PC-3 (cell line): ENCODE results near the gene SYK. TPM values are rescaled to one million over a fixed set of nuclear protein-coding genes. Genes with fewer than 3 reads are reported as not detected.

Experiments
- ATAC-seq: fragments of 200-7000 bp; cut with Tn5 transposase; 2 replicates; pipeline ENCODE4 v1.9.1; 2020; ENCODE audit warnings: mild to moderate bottlenecking, moderate library complexity
- BruUV-seq: library from RNA; stranded (reverse); fragments of 400-500 nt; replicated peaks from 2 replicates; lab custom pipeline; 2021; lab: Mats Ljungman, UMichigan
- CTCF ChIA-PET: fragments of 300-600 bp; sonication (Branson Sonifier 250); formaldehyde crosslinking; loops from one replicate; lab custom pipeline; 2022; ENCODE audit warnings: antibody characterized with exemption; lab: Charles Lee
- POLR2A ChIA-PET: fragments of 300-600 bp; sonication (Branson Sonifier 250); formaldehyde crosslinking; loops from one replicate; lab custom pipeline; 2022; ENCODE audit warnings: antibody characterized with exemption; ENCODE audit not compliant: unreplicated experiment; lab: Charles Lee
- DNase-seq: peaks from one replicate; pipeline ENCODE4 v3.0.0-alpha.2; 2015
- H2AFZ ChIP-seq: fragments of 300-600 bp; sonication (generic); 2 replicates; pipeline ENCODE4 v1.6.0; 2016; ENCODE audit warnings: antibody characterized with exemption, low read length
- H3F3A ChIP-seq: fragments of 300-600 bp; sonication (generic); one replicate; pipeline ENCODE4 v1.6.0; 2017; ENCODE audit warnings: antibody characterized with exemption, low read length, control low read depth, mild to moderate bottlenecking; ENCODE audit not compliant: unreplicated experiment
- H3K27ac ChIP-seq: fragments of 300-600 bp; sonication (generic); 2 replicates; pipeline ENCODE4 v1.5.1; 2016; ENCODE audit warnings: mild to moderate bottlenecking, low read length
- H3K27me3 ChIP-seq: fragments of 300-600 bp; sonication (generic); 2 replicates; pipeline ENCODE4 v1.6.1; 2016; ENCODE audit warnings: low read length, mixed read lengths
- H3K36me3 ChIP-seq: fragments of 300-600 bp; sonication (generic); 2 replicates; pipeline ENCODE4 v1.6.1; 2016; ENCODE audit warnings: low read depth, mixed run types, low read length, mixed read lengths
- H3K4me1 ChIP-seq: fragments of 300-600 bp; sonication (generic); 2 replicates; pipeline ENCODE4 v1.5.1; 2016; ENCODE audit warnings: low read length; ENCODE audit not compliant: insufficient read depth
- H3K4me2 ChIP-seq: fragments of 300-600 bp; sonication (generic); 2 replicates; pipeline ENCODE4 v1.6.0; 2016; ENCODE audit warnings: low read length
- H3K4me3 ChIP-seq: fragments of 300-600 bp; sonication (generic); 2 replicates; pipeline ENCODE4 v1.5.1; 2016; ENCODE audit warnings: mild to moderate bottlenecking, low read length, mixed read lengths
- H3K79me2 ChIP-seq: fragments of 300-600 bp; sonication (generic); 2 replicates; pipeline ENCODE4 v1.6.1; 2017; ENCODE audit warnings: low read length, mixed read lengths
- H3K9ac ChIP-seq: fragments of 300-600 bp; sonication (generic); 2 replicates; pipeline ENCODE4 v1.6.0; 2016; ENCODE audit warnings: mild to moderate bottlenecking, low read length
- H3K9me2 ChIP-seq: fragments of 300-600 bp; sonication (generic); replicated peaks from 2 replicates; pipeline ENCODE4 v1.6.1; 2016; ENCODE audit warnings: mixed run types, low read length, mixed read lengths
- H3K9me3 ChIP-seq: fragments of 300-600 bp; sonication (generic); 2 replicates; pipeline ENCODE4 v1.6.1; 2016; ENCODE audit warnings: low read length, mixed read lengths
- H4K20me1 ChIP-seq: fragments of 300-600 bp; sonication (generic); 2 replicates; pipeline ENCODE4 v1.6.1; 2016; ENCODE audit warnings: low read length, mixed read lengths
- CTCF ChIP-seq: fragments of 300-600 bp; sonication (generic); conservative IDR thresholded peaks from 2 replicates; pipeline ENCODE4 v1.5.1; 2017; ENCODE audit warnings: antibody characterized with exemption, low read depth, mild to moderate bottlenecking, low read length
- EZH2 ChIP-seq: fragments of 300-600 bp; sonication (generic); IDR thresholded peaks from one replicate; pipeline ENCODE4 v1.6.1; 2017; ENCODE audit warnings: antibody characterized with exemption, mild to moderate bottlenecking, low read length; ENCODE audit not compliant: unreplicated experiment
- EZH2phosphoT487 ChIP-seq: fragments of 300-600 bp; sonication (generic); IDR thresholded peaks from 2 replicates; pipeline ENCODE4 v1.6.1; 2018; ENCODE audit warnings: mild to moderate bottlenecking, antibody characterized with exemption, low read length, borderline replicate concordance
- intact Hi-C: fragments of 100-400 bp; cut with micrococcal nuclease; formaldehyde crosslinking; loops from 2 replicates; pipeline ENCODE4 v1.9.0; 2023
- total RNA-seq: library from RNA; depleted of rRNA; stranded (reverse); fragments of >200 nt; gene quantifications from 2 replicates; pipeline ENCODE4 v1.2.3, GENCODE V29; 2014

The SYK gene
- total RNA-seq, 1 experiment from 2014 or later: 12.9 TPM

DNA sequence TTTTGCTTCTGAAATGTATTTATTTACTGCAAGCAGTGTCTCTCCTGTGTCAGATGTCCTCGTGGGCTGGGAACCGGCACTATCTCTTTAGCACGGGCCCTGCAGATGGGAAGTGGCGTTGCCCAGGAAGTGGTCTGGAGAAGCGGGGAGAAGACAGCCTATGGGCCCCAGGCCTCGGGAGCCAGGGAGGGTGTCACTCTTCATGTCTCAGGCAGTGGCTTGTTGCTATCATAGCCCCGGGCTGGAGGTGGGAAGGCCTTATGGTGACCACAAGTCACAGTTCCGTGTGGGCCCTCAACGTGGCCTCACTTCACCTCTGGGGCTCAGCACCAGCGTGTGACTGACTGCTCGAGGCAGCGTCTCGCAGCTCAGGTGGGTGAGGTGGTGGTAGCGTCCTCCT lies 41.4 kb downstream of the SYK start:
- DNase-seq (no peak), ATAC-seq (no peak)
- no peaks in the 10 kb centered on the region for H3F3A ChIP-seq
- ChIA-PET POLR2A (no interaction called here), CTCF (no interaction called here)
- H3K36me3 ChIP-seq: no peaks in the 10 kb centered on the region
- no peaks in the 10 kb centered on the region for H3K27me3 ChIP-seq
- H4K20me1 ChIP-seq: no peaks in the 10 kb centered on the region
- no peak overlapping the region for H3K27ac ChIP-seq
- no TSS peak for BruUV-seq
- H3K9me3 ChIP-seq: no peaks in the 10 kb centered on the region
- TF ChIP-seq CTCF: no peak
- no peak for TF ChIP-seq EZH2phosphoT487
- no peak for TF ChIP-seq EZH2
- no peaks in the 10 kb centered on the region for H3K79me2 ChIP-seq
- H3K4me1 ChIP-seq: no peaks in the 10 kb centered on the region; the same call in 1 of the 2 replicates
- no peak overlapping the region for H3K4me2 ChIP-seq
- no peak overlapping the region for H2AFZ ChIP-seq
- H3K4me3 ChIP-seq: no peak overlapping the region
- intact Hi-C loops: no loop called here
- H3K9me2 ChIP-seq: no peaks in the 10 kb centered on the region
- no peak overlapping the region for H3K9ac ChIP-seq

GRCh38 chr9:90843525-90843924 lies 41.9 kb downstream of the SYK start:
- Histone ChIP-seq H3K4me1 (no peaks in the 10 kb centered on the region; the same call in 1 of the 2 replicates), H3K27me3 (no peaks in the 10 kb centered on the region), H3K9ac (no peak overlapping the region), H3F3A (no peaks in the 10 kb centered on the region), H3K9me3 (no peaks in the 10 kb centered on the region), H3K9me2 (no peaks in the 10 kb centered on the region), H3K4me3 (no peak overlapping the region), H3K36me3 (no peaks in the 10 kb centered on the region), H3K27ac (no peak overlapping the region), H2AFZ (no peak overlapping the region), H3K4me2 (no peak overlapping the region), H4K20me1 (no peaks in the 10 kb centered on the region), H3K79me2 (no peaks in the 10 kb centered on the region)
- POLR2A ChIA-PET: no interaction called here
- BruUV-seq: no TSS peak
- CTCF ChIA-PET: no interaction called here
- TF ChIP-seq CTCF (no peak), EZH2 (no peak)
- DNase-seq (no peak), ATAC-seq (no peak)
- intact Hi-C loops: no loop called here

GRCh38 chr9:90844326-90844725 lies 42.7 kb downstream of the SYK start:
- ATAC-seq: no peak

More at GRCh38 chr9:90844326-90844725, 42.7 kb downstream of the SYK start:
- TF ChIP-seq CTCF: no peak
- TF ChIP-seq EZH2: no peak
- no peak for TF ChIP-seq EZH2phosphoT487
- BruUV-seq: no TSS peak
- H3K79me2 ChIP-seq: no peaks in the 10 kb centered on the region
- no peak overlapping the region for H3K4me2 ChIP-seq
- H2AFZ ChIP-seq: no peak overlapping the region
- DNase-seq: no peak
- CTCF ChIA-PET: no interaction called here
- H3K36me3 ChIP-seq: no peaks in the 10 kb centered on the region
- no peak overlapping the region for H3K4me3 ChIP-seq
- no peaks in the 10 kb centered on the region for H3F3A ChIP-seq
- intact Hi-C loops: no loop called here
- H3K27ac ChIP-seq: no peak overlapping the region
- no peaks in the 10 kb centered on the region; the same call in 1 of the 2 replicates for H3K4me1 ChIP-seq
- H3K9ac ChIP-seq: no peak overlapping the region
- no peaks in the 10 kb centered on the region for H4K20me1 ChIP-seq
- no peaks in the 10 kb centered on the region for H3K9me3 ChIP-seq
- H3K27me3 ChIP-seq: no peaks in the 10 kb centered on the region
- H3K9me2 ChIP-seq: no peaks in the 10 kb centered on the region
- POLR2A ChIA-PET: no interaction called here
